22Rv1 (cell line): ENCODE measurements around the gene ENSA.

Experiments used
- CTCF ChIP-seq: fragments of 450-650 bp; IDR thresholded peaks from 2 replicates; pipeline ENCODE4 v1.5.1; 2017; ENCODE audit warnings: mild to moderate bottlenecking
- ZFX ChIP-seq: fragments of 450-650 bp; IDR thresholded peaks from 2 replicates; pipeline ENCODE4 v1.6.1; 2017; ENCODE audit warnings: antibody characterized with exemption, borderline replicate concordance

DNA sequence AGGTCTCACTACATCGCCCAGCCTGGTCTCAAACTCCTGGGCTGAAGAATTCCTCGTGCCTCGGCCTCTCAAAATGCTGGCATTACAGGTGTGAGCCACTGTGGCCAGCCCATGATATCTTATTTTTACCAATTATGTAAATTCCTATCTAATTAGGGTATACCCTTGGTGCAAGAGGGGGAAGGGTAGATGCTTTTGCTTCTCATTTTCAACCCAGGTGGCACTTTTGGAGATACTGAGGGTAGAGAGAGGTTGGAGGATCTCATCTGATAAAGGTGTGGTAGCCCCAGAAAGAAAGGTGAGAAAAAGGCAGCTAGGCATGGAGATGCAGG lies 17.4 kb downstream of the ENSA start:
- TF ChIP-seq CTCF (no peak), ZFX (no peak)
